ENCODE measurements around the gene DEF6. TPM values are rescaled to one million over a fixed set of nuclear protein-coding genes. Genes with fewer than 3 reads are reported as not detected.
A peak's percentile ranks its signal among the peaks of the same experiment; 100 is the strongest.

DEF6 gene
- total and polyA plus RNA-seq, 2 of the 13 experiments (the other 11 are each of a cell fraction or from before 2014, with no cell fraction given): 5.2 to 10.0 TPM

GRCh38 chr6:35327349-35328027, 29.9 kb downstream of the DEF6 start (continued):
- TF ChIP-seq SIN3B (IDR thresholded peaks at IDR 0.05; ENCODE audit: low read length) (no peak), HDAC1 (CRISPR knock-in tag; IDR thresholded peaks at IDR 0.05) (0 out of 2 replicates have a peak, but pooled peaks have one; percentile 7), ZNF124 (CRISPR knock-in tag; IDR thresholded peaks at IDR 0.05) (0 out of 2 replicates have a peak, but pooled peaks have one; percentile 72), NFE2L2 (IDR thresholded peaks at IDR 0.05; ENCODE audit: low read length) (no peak), YEATS2 (CRISPR knock-in tag; IDR thresholded peaks at IDR 0.05; ENCODE audit: borderline replicate concordance) (peak; percentile 39; the same call in 1 of the 2 replicates), ZSCAN9 (CRISPR knock-in tag; IDR thresholded peaks at IDR 0.05; ENCODE audit: borderline replicate concordance) (0 out of 2 replicates have a peak, but pooled peaks have one; percentile 25), KMT2A (CRISPR knock-in tag; IDR thresholded peaks at IDR 0.05) (0 out of 2 replicates have a peak, but pooled peaks have one; percentile 9), MED1 (CRISPR knock-in tag; IDR thresholded peaks at IDR 0.05) (peak; percentile 30; the same call in 1 of the 2 replicates), MEIS2 (CRISPR knock-in tag; IDR thresholded peaks at IDR 0.05) (peak; percentile 42; the same call in 1 of the 2 replicates), SAP130 (CRISPR knock-in tag; IDR thresholded peaks at IDR 0.05; ENCODE audit: low read depth) (peak; percentile 18; the same call in 1 of the 2 replicates), NR2F1 (CRISPR knock-in tag; IDR thresholded peaks at IDR 0.05) (no peak), GABPA (IDR thresholded peaks at IDR 0.05; ENCODE audit: low read depth, low read length) (no peak), GABPA (CRISPR knock-in tag; IDR thresholded peaks at IDR 0.05; ENCODE audit: low read depth) (peak; percentile 56), ZNF790 (CRISPR knock-in tag; IDR thresholded peaks at IDR 0.05; ENCODE audit: borderline replicate concordance) (no peak), SMC3 (IDR thresholded peaks at IDR 0.05; ENCODE audit: low read length) (peak; percentile 88), HOXA3 (CRISPR knock-in tag; IDR thresholded peaks at IDR 0.05) (peak; percentile 29; the same call in 1 of the 2 replicates), THRA (CRISPR knock-in tag; IDR thresholded peaks at IDR 0.05; ENCODE audit: borderline replicate concordance) (0 out of 2 replicates have a peak, but pooled peaks have one; percentile 28), FOXP4 (CRISPR knock-in tag; IDR thresholded peaks at IDR 0.05) (0 out of 2 replicates have a peak, but pooled peaks have one; percentile 25), ZNF557 (CRISPR knock-in tag; IDR thresholded peaks at IDR 0.05) (0 out of 2 replicates have a peak, but pooled peaks have one; percentile 34), GATAD1 (CRISPR knock-in tag; IDR thresholded peaks at IDR 0.05) (no peak), RAD21 (CRISPR knock-in tag; IDR thresholded peaks at IDR 0.05) (peak; percentile 81), KDM4B (CRISPR knock-in tag; IDR thresholded peaks at IDR 0.05) (peak; percentile 29; the same call in 1 of the 2 replicates), ZNF574 (CRISPR knock-in tag; IDR thresholded peaks at IDR 0.05) (peak; percentile 86), FOXC1 (CRISPR knock-in tag; IDR thresholded peaks at IDR 0.05; ENCODE audit: borderline replicate concordance) (peak; percentile 46; the same call in 1 of the 2 replicates), ZSCAN29 (CRISPR knock-in tag; conservative IDR thresholded peaks at IDR 0.05) (0 out of 2 replicates have a peak, but pooled peaks have one; percentile 19), ZSCAN20 (CRISPR knock-in tag; IDR thresholded peaks at IDR 0.05; ENCODE audit: borderline replicate concordance) (0 out of 2 replicates have a peak, but pooled peaks have one; percentile 36), MIXL1 (CRISPR knock-in tag; IDR thresholded peaks at IDR 0.05) (peak; percentile 41; the same call in 1 of the 2 replicates)

Measured in HepG2 (cell line).